AG04450 (cell line): ENCODE measurements around the gene MAP3K5. TPM values are rescaled to one million over a fixed set of nuclear protein-coding genes. Genes with fewer than 3 reads are reported as not detected.
A peak's percentile ranks its signal among the peaks of the same experiment; 100 is the strongest.
"Not testable (repeated sequence)": the region's sequence is repeated elsewhere in the genome, so short reads cannot be mapped to it uniquely, and the experiment has no call there.

ENCODE experiments used
- CTCF ChIA-PET: fragments of 300-600, 350-600 bp; formaldehyde crosslinking; extraction: SDS; loops from one replicate; lab custom pipeline; 2022; ENCODE audit warnings: antibody characterized with exemption, inconsistent platforms; lab: Charles Lee
- POLR2A ChIA-PET: fragments of 350-600 bp; formaldehyde crosslinking; extraction: SDS; loops from one replicate; lab custom pipeline; 2021; ENCODE audit warnings: antibody characterized with exemption, inconsistent platforms; lab: Yijun Ruan, JAX
- DNase-seq: peaks from one replicate; pipeline ENCODE4 v3.0.0-alpha.2; 2011; ENCODE audit warnings: low read depth, low spot score
- H3K27ac ChIP-seq: one replicate; pipeline ENCODE4 v1.5.1; 2012; ENCODE audit warnings: low read depth, low read length, control low read depth
- H3K27me3 ChIP-seq: one replicate; pipeline ENCODE4 v1.6.0; 2012; ENCODE audit warnings: low read length; ENCODE audit not compliant: control insufficient read depth, insufficient read depth
- H3K4me3 ChIP-seq: 2 replicates; pipeline ENCODE4 v1.5.1; 2011; ENCODE audit warnings: mild to moderate bottlenecking, low read depth, low read length, control low read depth
- H3K9me3 ChIP-seq: 2 replicates; pipeline ENCODE4 v1.5.1; 2012; ENCODE audit warnings: low read length; ENCODE audit not compliant: control insufficient read depth, insufficient read depth
- CTCF ChIP-seq: IDR thresholded peaks from 2 replicates; pipeline ENCODE4 v1.5.1; 2011; ENCODE audit warnings: low read depth, low read length, control low read depth, inconsistent platforms
- polyA plus RNA-seq: library from polyadenylated mRNA; depleted of rRNA; stranded (reverse); fragments of >200 nt; gene quantifications from 2 replicates; pipeline ENCODE4 v1.2.3, GENCODE V29; 2011

MAP3K5 gene
- polyA plus RNA-seq, 1 experiment = 17.0 TPM

GRCh38 chr6:136763716-136764516, 28.4 kb downstream of the MAP3K5 start:
- no peak for TF ChIP-seq CTCF
- ChIA-PET POLR2A (interaction anchor here (0.6 kb wide), 1 partner anchor 13 kb away, joined by 4 read pairs; no protein-coding TSS in a partner anchor), CTCF (interaction anchor here (0.9 to 1.4 kb wide), 2 partner anchors 29 to 119 kb away, joined by 3 to 5 read pairs; partner anchors contain the start of gene MAP3K5)
- H3K27me3 ChIP-seq = no peaks in the 10 kb centered on the region
- no peak overlapping the region for H3K4me3 ChIP-seq
- DNase-seq = no peak
- no peaks in the 10 kb centered on the region for H3K9me3 ChIP-seq
- no peak overlapping the region for H3K27ac ChIP-seq

- ChIA-PET POLR2A (no interaction called here), CTCF (interaction anchor here (1.4 kb wide), 1 partner anchor 118 kb away, joined by 3 read pairs; no protein-coding TSS in a partner anchor)
- Histone ChIP-seq H3K4me3 (no peak overlapping the region), H3K27me3 (no peaks in the 10 kb centered on the region), H3K9me3 (no peaks in the 10 kb centered on the region), H3K27ac (no peak overlapping the region)
- DNase-seq = no peak
- TF ChIP-seq CTCF = no peak
Observed at GRCh38 chr6:136763255-136763654, 29.0 kb downstream of the MAP3K5 start.

- ChIA-PET CTCF (interaction anchor here (0.6 to 1.3 kb wide), 2 partner anchors 30 to 119 kb away, joined by 4 to 5 read pairs; partner anchors contain the start of gene MAP3K5), POLR2A (no interaction called here)
- Histone ChIP-seq H3K27ac (no peak overlapping the region), H3K9me3 (no peaks in the 10 kb centered on the region), H3K27me3 (no peaks in the 10 kb centered on the region), H3K4me3 (peak overlapping the region; percentile 13)
- TF ChIP-seq CTCF = no peak
- DNase-seq = no peak
Observed at GRCh38 chr6:136762022-136762975, 30.0 kb downstream of the MAP3K5 start.

GRCh38 chr6:136761227-136761922, 30.9 kb downstream of the MAP3K5 start:
- DNase-seq = no peak
- H3K4me3 ChIP-seq = peak overlapping the region; percentile 13
- POLR2A ChIA-PET = no interaction called here

GRCh38 chr6:136760781-136761180, 31.5 kb downstream of the MAP3K5 start:
- H3K27me3 ChIP-seq, H3K4me3 ChIP-seq, H3K27ac ChIP-seq, POLR2A ChIA-PET, DNase-seq, H3K9me3 ChIP-seq: not testable (repeated sequence)
- CTCF ChIA-PET = interaction anchor here (0.5 to 1.2 kb wide), 2 partner anchors 31 to 59 kb away, joined by 3 to 5 read pairs; partner anchors contain the start of gene MAP3K5

More at GRCh38 chr6:136761227-136761922, 30.9 kb downstream of the MAP3K5 start:
- H3K9me3 ChIP-seq = no peaks in the 10 kb centered on the region
- CTCF ChIA-PET = interaction anchor here (1.2 to 1.3 kb wide), 2 partner anchors 31 kb away, joined by 3 to 5 read pairs; partner anchors contain the start of gene MAP3K5
- no peak for TF ChIP-seq CTCF
- H3K27me3 ChIP-seq = no peaks in the 10 kb centered on the region
- H3K27ac ChIP-seq = no peak overlapping the region
